ENCODE data around the gene LRRTM4. TPM values are rescaled to one million over a fixed set of nuclear protein-coding genes. Genes with fewer than 3 reads are reported as not detected.

Gene LRRTM4
- total RNA-seq, 1 donor from 2014 or later, result not detected

GRCh38 chr2:76733736-76734135, 788.4 kb downstream of the LRRTM4 start:
- H3K27ac Mint-ChIP-seq (ENCODE audit: unreplicated experiment), result no peak overlapping the region
- DNase-seq (ENCODE audit: extremely low spot score, unreplicated experiment), result no peak
- no peaks in the 10 kb centered on the region for H3K27me3 Mint-ChIP-seq (ENCODE audit: unreplicated experiment)
- H3K4me3 Mint-ChIP-seq (ENCODE audit: unreplicated experiment), result no peak overlapping the region
- H3K9me3 Mint-ChIP-seq (ENCODE audit: unreplicated experiment), result peaks cover 4% of the 10 kb centered on the region
- TF ChIP-seq CTCF (IDR thresholded peaks at IDR 0.05), result no peak
- no peaks in the 10 kb centered on the region for H3K36me3 Mint-ChIP-seq (ENCODE audit: unreplicated experiment)
- no peaks in the 10 kb centered on the region for H3K4me1 Mint-ChIP-seq (ENCODE audit: unreplicated experiment)

GRCh38 chr2:76731157-76731556, 791.0 kb downstream of the LRRTM4 start:
- no peak for DNase-seq (ENCODE audit: extremely low spot score, unreplicated experiment)
- Mint-ChIP-seq H3K27ac (ENCODE audit: unreplicated experiment) (no peak overlapping the region), H3K27me3 (ENCODE audit: unreplicated experiment) (no peaks in the 10 kb centered on the region), H3K4me3 (ENCODE audit: unreplicated experiment) (no peak overlapping the region), H3K4me1 (ENCODE audit: unreplicated experiment) (no peaks in the 10 kb centered on the region), H3K9me3 (ENCODE audit: unreplicated experiment) (peaks cover 12% of the 10 kb centered on the region), H3K36me3 (ENCODE audit: unreplicated experiment) (no peaks in the 10 kb centered on the region)
- no peak for TF ChIP-seq CTCF (IDR thresholded peaks at IDR 0.05)

- TF ChIP-seq CTCF (IDR thresholded peaks at IDR 0.05), result no peak
- Mint-ChIP-seq H3K4me3 (ENCODE audit: unreplicated experiment) (no peak overlapping the region), H3K9me3 (ENCODE audit: unreplicated experiment) (peaks cover 12% of the 10 kb centered on the region), H3K27me3 (ENCODE audit: unreplicated experiment) (no peaks in the 10 kb centered on the region), H3K27ac (ENCODE audit: unreplicated experiment) (no peak overlapping the region), H3K36me3 (ENCODE audit: unreplicated experiment) (no peaks in the 10 kb centered on the region), H3K4me1 (ENCODE audit: unreplicated experiment) (no peaks in the 10 kb centered on the region)
- DNase-seq (ENCODE audit: extremely low spot score, unreplicated experiment), result no peak
Observed at GRCh38 chr2:76730021-76730420, 792.2 kb downstream of the LRRTM4 start.

GRCh38 chr2:76721226-76721625, 801.0 kb downstream of the LRRTM4 start:
- TF ChIP-seq CTCF (IDR thresholded peaks at IDR 0.05), result no peak
- peaks cover 8% of the 10 kb centered on the region for H3K9me3 Mint-ChIP-seq (ENCODE audit: unreplicated experiment)
- H3K27ac Mint-ChIP-seq (ENCODE audit: unreplicated experiment), result no peak overlapping the region
- no peaks in the 10 kb centered on the region for H3K4me1 Mint-ChIP-seq (ENCODE audit: unreplicated experiment)
- no peaks in the 10 kb centered on the region for H3K27me3 Mint-ChIP-seq (ENCODE audit: unreplicated experiment)
- H3K4me3 Mint-ChIP-seq (ENCODE audit: unreplicated experiment), result no peak overlapping the region
- DNase-seq (ENCODE audit: extremely low spot score, unreplicated experiment), result no peak
- H3K36me3 Mint-ChIP-seq (ENCODE audit: unreplicated experiment), result no peaks in the 10 kb centered on the region

GRCh38 chr2:76713312-76713711, 808.9 kb downstream of the LRRTM4 start:
- no peaks in the 10 kb centered on the region for H3K36me3 Mint-ChIP-seq (ENCODE audit: unreplicated experiment)
- no peak overlapping the region for H3K27ac Mint-ChIP-seq (ENCODE audit: unreplicated experiment)
- no peaks in the 10 kb centered on the region for H3K4me1 Mint-ChIP-seq (ENCODE audit: unreplicated experiment)
- DNase-seq (ENCODE audit: extremely low spot score, unreplicated experiment), result no peak
- H3K27me3 Mint-ChIP-seq (ENCODE audit: unreplicated experiment), result no peaks in the 10 kb centered on the region
- no peak for TF ChIP-seq CTCF (IDR thresholded peaks at IDR 0.05)
- H3K4me3 Mint-ChIP-seq (ENCODE audit: unreplicated experiment), result no peak overlapping the region
- H3K9me3 Mint-ChIP-seq (ENCODE audit: unreplicated experiment), result no peaks in the 10 kb centered on the region

Data from osteocyte (in vitro differentiated cells).